HTERT RPE-1 (cell line): Measurements from ENCODE around the gene CEBPA.

Experiments used
- in situ Hi-C: fragments of 300-500 bp; cut with MboI; formaldehyde crosslinking; loops from 4 replicates; pipeline ENCODE4 v1.14.3; 2020; ENCODE audit warnings: low sequenced_read_pairs

CEBPA gene

GRCh38 chr19:33289261-33289660 is 13.1 kb downstream of the CEBPA start:
- in situ Hi-C loops = no loop called here

GRCh38 chr19:33288666-33289065 is 13.7 kb downstream of the CEBPA start:
- in situ Hi-C loops = no loop called here

DNA sequence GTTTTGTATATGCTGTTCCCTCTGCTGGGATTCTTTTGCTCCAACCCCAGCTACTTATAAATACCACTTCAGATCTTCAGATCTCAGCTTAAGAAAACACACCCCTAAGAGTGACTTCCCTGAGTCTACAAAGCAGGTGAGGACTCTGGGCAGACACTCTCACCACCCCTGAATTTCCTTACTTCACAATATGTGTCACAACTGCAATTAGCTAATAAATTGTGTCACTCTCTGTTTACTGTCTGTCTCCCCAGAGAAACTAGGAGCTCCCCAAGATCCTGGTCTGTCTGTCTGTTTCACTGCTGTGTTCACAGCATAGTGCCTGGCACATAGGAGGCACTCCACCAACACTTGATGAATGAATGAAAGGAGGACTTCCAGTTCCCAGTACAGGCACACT is 14.4 kb downstream of the CEBPA start:
- in situ Hi-C loops = no loop called here

DNA sequence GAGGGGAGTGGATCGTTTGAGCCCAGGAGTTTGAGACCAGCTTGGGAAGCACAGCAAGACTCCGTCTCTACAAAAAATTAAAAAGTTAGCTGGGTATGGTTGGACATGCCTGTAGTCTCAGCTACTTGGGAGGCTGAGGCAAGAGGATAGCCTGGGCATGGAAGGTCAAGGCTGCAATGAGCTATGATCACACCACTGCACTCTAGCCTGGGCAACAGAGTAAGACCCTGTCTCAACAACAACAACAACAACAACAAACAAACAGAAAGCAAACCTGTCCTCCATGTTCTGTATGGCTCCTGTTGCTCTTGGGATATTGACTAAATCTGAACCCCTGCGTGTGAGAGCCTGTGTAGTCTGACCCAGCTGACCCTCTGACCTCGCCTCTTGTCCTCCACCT is 14.9 kb downstream of the CEBPA start:
- in situ Hi-C loops = no loop called here

- in situ Hi-C loops = no loop called here
These were observed 15.4 kb downstream of the CEBPA start for GRCh38 chr19:33286899-33287298.

- in situ Hi-C loops = no loop called here
These were observed 16.9 kb downstream of the CEBPA start for GRCh38 chr19:33285441-33285927.

GRCh38 chr19:33284756-33285155 is 17.6 kb downstream of the CEBPA start:
- in situ Hi-C loops = no loop called here

- in situ Hi-C loops = no loop called here
These were observed 18.1 kb downstream of the CEBPA start for GRCh38 chr19:33284146-33284643.

DNA sequence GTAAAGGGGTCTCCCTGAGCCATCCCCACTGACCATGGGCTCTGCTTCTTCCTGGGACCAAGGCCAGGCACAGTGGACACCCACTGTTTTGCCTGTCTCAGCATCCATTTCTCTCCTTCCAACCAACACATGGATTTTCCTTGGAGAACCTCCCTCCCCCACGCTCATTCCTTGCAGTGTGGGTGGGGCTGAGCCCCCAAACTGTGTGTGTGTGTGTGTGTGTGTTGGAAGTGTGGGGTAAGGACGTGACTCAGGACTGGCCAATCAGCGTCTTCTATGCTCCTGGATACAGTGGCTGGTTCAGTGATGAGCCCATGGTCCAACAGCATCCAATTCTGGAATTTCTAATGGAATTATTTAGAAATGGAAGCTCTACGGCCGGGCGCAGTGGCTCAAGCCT is 18.7 kb downstream of the CEBPA start:
- in situ Hi-C loops = no loop called here

DNA sequence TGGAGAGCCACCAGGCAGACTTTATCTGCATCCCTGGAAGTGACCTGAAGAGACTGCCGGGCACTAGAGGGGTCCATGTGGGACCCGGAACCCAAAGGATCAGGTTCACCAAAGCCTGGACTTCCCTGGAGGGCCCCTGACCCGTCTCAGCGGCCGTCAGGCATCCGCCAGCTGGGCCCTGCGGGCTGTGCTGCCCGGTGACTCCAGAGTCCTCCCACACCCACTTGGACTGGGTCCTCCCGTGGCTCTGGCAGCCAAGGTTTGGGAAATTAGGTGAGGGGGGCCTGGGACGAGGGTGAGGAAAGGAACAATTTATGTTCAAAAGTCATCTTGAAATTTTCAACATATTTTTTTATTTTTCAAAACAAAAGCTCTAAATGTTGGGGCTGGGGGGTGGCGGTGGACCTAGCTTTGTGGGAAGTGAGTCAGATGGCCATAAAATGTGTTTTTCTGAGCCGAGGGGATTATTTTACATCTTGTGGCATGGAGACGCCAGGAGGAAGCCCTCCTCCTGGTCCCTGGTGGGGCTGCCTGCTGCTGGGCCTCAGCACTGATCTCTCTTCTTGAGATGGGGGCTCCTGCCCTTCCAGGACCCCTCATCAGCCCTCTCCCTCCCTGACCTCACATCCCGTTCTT is 20.2 kb downstream of the CEBPA start:
- in situ Hi-C loops = no loop called here

DNA sequence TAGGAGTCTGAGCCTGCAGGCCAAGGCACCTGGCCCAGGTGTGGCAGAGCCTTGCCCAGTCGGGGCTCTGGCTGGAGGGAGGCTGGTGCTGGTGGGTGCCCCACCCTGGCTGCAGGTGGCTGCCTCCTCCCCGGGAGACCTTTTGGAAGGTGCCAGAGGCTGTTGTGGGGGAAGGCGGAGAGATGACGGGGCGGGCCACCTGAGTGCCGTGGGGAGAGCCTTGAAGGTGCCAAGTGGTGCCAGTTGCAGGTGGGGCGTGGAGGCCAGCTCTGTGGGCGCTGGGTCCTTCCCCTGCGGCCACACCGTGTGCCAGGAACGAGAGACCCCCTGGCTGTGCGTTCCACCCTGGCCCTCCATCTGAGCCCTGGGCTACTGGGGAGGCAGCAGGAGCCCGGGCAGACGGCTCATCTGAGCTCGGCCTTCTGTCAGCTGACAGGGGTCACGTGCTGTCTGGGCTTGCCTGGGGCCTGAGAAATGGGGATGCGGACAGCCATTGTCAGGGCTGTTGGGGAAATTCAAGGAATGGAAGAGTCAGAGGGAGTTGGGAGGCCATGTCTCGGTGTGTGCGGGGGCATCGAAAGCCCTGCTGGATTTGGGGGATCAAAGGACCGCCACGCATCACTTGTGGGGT is 20.9 kb downstream of the CEBPA start:
- in situ Hi-C loops = no loop called here

DNA sequence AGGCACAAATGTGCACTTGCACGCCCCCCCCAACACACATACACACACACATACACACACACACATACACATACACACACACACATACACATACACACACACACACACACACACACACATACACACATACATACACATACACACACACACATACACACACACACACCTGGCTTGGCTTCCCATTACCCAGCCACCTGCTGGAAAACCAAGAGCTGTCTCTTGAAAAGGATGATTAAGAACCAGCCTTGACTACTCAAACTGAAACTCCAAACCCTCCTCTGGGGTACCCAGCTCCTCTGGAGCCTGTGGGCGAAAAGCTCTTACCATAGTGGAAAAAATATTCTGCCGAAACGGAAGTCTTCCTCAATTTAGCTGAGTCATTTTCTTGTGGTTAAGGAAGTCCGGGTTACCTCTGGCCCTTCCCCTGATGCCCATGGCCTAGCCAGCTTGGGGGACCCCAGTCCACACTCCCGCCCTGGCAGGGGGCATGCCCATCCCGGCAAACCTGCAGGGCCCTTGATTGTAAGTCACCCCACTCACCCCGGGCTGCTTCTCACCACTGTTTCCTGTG is 21.9 kb downstream of the CEBPA start:
- in situ Hi-C loops = no loop called here

- in situ Hi-C loops = no loop called here
These were observed 22.6 kb downstream of the CEBPA start for GRCh38 chr19:33279430-33280350.

DNA sequence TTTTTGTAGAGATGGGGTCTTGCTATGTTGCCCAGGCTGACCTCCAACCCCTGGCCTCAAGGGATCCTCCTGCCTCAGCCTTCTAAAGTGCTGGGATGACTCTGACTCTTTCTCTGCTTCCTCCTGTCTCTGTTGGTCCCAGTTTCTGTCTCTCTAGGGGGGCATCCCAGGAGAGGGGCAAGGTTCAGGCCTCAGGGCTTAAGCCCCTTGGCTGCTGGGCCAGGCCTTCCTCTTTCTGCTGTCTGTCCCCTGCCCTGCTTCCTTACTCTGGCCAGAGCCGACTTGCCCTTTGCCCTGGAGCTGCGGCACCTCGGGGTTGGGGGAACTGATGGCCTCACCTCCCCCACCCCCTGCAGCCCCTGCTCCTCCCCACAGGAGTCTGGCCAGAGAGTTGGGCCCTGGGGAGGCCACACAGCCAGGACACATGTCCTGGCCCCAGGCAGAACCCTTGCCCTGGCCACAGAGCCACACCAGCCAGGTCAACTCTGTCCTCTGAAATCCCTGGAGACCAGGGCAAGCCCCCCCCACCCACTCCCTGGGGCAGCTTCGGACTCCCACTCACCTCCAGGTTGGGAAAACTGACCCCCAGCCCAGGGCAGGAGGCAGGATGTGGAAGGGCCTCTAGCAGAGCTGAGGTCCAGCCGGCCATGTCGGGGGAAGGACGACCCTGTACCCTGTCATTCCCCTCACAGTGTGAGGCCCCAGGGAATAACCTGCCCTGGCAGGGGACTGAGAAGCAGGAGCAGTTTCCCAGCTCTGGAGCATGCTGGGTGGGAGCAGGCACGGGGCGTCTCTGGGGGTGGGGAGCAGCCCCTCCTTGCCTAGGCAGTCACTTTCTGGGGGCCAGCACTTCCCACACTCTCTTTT is 23.7 kb downstream of the CEBPA start:
- in situ Hi-C loops = no loop called here

GRCh38 chr19:33278023-33278402 is 24.3 kb downstream of the CEBPA start:
- in situ Hi-C loops = no loop called here

DNA sequence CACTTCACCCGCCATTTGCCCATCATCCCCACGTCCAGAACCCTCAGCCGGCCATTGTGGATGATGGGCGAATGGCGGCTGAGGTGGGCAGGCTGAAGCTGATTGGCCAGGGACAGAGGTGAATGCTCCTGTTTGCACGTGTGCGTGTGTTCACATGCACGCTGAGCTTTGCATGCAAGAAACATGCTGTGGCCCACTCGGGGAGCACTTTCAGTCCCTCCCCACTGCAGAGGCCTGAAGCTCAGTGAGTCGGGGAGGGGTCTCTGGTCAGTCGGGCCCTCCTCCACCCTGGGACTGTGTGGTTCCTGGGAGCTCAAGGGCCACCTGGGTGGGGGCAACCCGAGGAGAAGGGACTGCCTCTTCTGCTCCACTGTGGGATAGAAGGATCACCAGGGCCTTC is 24.9 kb downstream of the CEBPA start:
- in situ Hi-C loops = no loop called here

GRCh38 chr19:33275933-33276619 is 26.3 kb downstream of the CEBPA start:
- in situ Hi-C loops = no loop called here

DNA sequence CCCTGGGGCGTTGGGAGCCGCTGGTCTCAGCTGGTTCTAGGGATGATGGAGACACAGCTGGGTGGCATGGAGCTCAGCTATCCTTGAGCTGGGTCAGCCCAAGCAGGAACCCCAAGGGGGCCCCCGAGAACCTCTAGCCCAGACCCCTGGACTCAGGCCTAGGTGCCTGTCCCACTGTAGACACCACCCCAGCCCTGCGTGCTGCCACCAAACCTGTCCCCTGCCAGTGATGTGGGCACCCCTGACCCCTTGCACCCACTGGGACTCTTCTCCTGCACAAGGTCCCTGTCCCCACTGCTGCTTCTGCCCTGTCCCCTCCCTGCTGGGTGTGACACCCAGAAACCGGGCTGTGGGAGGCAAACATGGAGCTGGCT is 26.8 kb downstream of the CEBPA start:
- in situ Hi-C loops = no loop called here

- in situ Hi-C loops = no loop called here
These were observed 27.4 kb downstream of the CEBPA start for GRCh38 chr19:33274663-33275558.
